Measurements from ENCODE around the gene CAMSAP1.

CAMSAP1 gene

GRCh38 chr9:135951889-135952663 is 44.7 kb upstream of the CAMSAP1 start (continued):
- TF ChIP-seq ZSCAN5A (tag by site-specific recombination; IDR thresholded peaks at IDR 0.05) (no peak), ZNF146 (tag by site-specific recombination; IDR thresholded peaks at IDR 0.05) (no peak), ZNF510 (tag by site-specific recombination; IDR thresholded peaks at IDR 0.05; ENCODE audit: insufficient replicate concordance) (no peak), ZBTB1 (tag by site-specific recombination; IDR thresholded peaks at IDR 0.05) (no peak), YY2 (tag by site-specific recombination; IDR thresholded peaks at IDR 0.05) (no peak), KLF1 (tag by site-specific recombination; IDR thresholded peaks at IDR 0.05) (peak; percentile 95), ZNF776 (tag by site-specific recombination; IDR thresholded peaks at IDR 0.05; ENCODE audit: borderline replicate concordance) (no peak), ZNF324 (tag by site-specific recombination; IDR thresholded peaks at IDR 0.05) (no peak), AEBP2 (tag by site-specific recombination; IDR thresholded peaks at IDR 0.05; ENCODE audit: borderline replicate concordance) (no peak), ZNF394 (tag by site-specific recombination; IDR thresholded peaks at IDR 0.05; ENCODE audit: borderline replicate concordance) (0 out of 2 replicates have a peak, but pooled peaks have one; percentile 22), ZNF223 (tag by site-specific recombination; IDR thresholded peaks at IDR 0.05) (no peak), ZBTB7A (tag by site-specific recombination; IDR thresholded peaks at IDR 0.05; ENCODE audit: low read depth) (no peak), ZBTB26 (tag by site-specific recombination; optimal IDR thresholded peaks at IDR 0.05) (no peak), OSR2 (tag by site-specific recombination; IDR thresholded peaks at IDR 0.05) (peak; percentile 28; the same call in 1 of the 2 replicates), ZFP69B (tag by site-specific recombination; IDR thresholded peaks at IDR 0.05) (no peak), KLF17 (tag by site-specific recombination; IDR thresholded peaks at IDR 0.05) (peak; percentile 56), ZNF280D (tag by site-specific recombination; IDR thresholded peaks at IDR 0.05) (no peak), ZNF132 (tag by site-specific recombination; IDR thresholded peaks at IDR 0.05; ENCODE audit: borderline replicate concordance) (no peak), ZNF175 (tag by site-specific recombination; IDR thresholded peaks at IDR 0.05) (no peak), GLIS2 (tag by site-specific recombination; IDR thresholded peaks at IDR 0.05) (no peak), ZBTB20 (tag by site-specific recombination; IDR thresholded peaks at IDR 0.05) (no peak), ZNF777 (tag by site-specific recombination; IDR thresholded peaks at IDR 0.05; ENCODE audit: borderline replicate concordance) (no peak), ZNF398 (tag by site-specific recombination; IDR thresholded peaks at IDR 0.05) (no peak), ZNF747 (tag by site-specific recombination; IDR thresholded peaks at IDR 0.05) (no peak)
- TF ChIP-seq, protein P1, sequence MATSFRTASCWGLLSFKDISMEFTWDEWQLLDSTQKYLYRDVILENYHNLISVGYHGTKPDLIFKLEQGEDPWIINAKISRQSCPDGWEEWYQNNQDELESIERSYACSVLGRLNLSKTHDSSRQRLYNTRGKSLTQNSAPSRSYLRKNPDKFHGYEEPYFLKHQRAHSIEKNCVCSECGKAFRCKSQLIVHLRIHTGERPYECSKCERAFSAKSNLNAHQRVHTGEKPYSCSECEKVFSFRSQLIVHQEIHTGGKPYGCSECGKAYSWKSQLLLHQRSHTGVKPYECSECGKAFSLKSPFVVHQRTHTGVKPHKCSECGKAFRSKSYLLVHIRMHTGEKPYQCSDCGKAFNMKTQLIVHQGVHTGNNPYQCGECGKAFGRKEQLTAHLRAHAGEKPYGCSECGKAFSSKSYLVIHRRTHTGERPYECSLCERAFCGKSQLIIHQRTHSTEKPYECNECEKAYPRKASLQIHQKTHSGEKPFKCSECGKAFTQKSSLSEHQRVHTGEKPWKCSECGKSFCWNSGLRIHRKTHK (tag by site-specific recombination; IDR thresholded peaks at IDR 0.05) = no peak
- TF ChIP-seq, protein P2, sequence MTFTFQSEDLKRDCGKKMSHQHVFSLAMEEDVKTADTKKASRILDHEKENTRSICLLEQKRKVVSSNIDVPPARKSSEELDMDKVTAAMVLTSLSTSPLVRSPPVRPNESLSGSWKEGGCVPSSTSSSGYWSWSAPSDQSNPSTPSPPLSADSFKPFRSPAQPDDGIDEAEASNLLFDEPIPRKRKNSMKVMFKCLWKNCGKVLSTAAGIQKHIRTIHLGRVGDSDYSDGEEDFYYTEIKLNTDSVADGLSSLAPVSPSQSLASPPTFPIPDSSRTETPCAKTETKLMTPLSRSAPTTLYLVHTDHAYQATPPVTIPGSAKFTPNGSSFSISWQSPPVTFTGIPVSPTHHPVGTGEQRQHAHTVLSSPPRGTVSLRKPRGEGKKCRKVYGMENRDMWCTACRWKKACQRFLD (tag by site-specific recombination; IDR thresholded peaks at IDR 0.05) = no peak
